ENCODE data around the gene TTBK2.

DNA sequence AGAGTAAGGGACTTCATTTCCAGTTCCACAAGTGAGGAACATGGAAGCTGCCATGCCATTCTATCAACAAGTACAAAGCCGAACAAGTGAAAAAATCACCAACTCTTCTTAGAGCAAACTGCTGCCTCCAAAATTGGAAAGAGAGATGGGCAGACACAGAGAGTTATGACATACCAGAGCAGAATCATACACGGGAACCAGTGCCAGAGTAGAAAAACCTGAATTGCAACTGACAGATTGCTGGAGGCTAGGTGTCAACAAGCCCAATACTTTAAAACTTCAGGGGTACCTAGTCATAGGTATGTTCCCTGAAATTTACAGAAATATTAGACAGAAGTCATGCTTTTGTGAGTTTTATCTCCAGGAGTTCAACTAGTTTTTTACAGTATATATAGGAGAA lies 62.0 kb downstream of the TTBK2 start:
- TF ChIP-seq, protein P1, sequence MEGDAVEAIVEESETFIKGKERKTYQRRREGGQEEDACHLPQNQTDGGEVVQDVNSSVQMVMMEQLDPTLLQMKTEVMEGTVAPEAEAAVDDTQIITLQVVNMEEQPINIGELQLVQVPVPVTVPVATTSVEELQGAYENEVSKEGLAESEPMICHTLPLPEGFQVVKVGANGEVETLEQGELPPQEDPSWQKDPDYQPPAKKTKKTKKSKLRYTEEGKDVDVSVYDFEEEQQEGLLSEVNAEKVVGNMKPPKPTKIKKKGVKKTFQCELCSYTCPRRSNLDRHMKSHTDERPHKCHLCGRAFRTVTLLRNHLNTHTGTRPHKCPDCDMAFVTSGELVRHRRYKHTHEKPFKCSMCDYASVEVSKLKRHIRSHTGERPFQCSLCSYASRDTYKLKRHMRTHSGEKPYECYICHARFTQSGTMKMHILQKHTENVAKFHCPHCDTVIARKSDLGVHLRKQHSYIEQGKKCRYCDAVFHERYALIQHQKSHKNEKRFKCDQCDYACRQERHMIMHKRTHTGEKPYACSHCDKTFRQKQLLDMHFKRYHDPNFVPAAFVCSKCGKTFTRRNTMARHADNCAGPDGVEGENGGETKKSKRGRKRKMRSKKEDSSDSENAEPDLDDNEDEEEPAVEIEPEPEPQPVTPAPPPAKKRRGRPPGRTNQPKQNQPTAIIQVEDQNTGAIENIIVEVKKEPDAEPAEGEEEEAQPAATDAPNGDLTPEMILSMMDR (IDR thresholded peaks at IDR 0.05) = no peak
- no peak for TF ChIP-seq EZH2 (IDR thresholded peaks at IDR 0.05)

Data from neural progenitor cell (in vitro differentiated cells).